HG03097 (cell line): ENCODE results near the gene CD6.

Experiments
- ATAC-seq: cut with Tn5 transposase; IDR thresholded peaks from one replicate; pipeline ENCODE4 v1.9.1; 2021; ENCODE audit not compliant: unreplicated experiment, low FRiP score

The CD6 gene

GRCh38 chr11:61024938-61025820 lies 53.7 kb downstream of the CD6 start:
- no peak for ATAC-seq

- no peak for ATAC-seq
Measured at GRCh38 chr11:61025821-61026120, 54.3 kb downstream of the CD6 start.

- no peak for ATAC-seq
Measured at GRCh38 chr11:61026121-61027031, 54.9 kb downstream of the CD6 start.

DNA sequence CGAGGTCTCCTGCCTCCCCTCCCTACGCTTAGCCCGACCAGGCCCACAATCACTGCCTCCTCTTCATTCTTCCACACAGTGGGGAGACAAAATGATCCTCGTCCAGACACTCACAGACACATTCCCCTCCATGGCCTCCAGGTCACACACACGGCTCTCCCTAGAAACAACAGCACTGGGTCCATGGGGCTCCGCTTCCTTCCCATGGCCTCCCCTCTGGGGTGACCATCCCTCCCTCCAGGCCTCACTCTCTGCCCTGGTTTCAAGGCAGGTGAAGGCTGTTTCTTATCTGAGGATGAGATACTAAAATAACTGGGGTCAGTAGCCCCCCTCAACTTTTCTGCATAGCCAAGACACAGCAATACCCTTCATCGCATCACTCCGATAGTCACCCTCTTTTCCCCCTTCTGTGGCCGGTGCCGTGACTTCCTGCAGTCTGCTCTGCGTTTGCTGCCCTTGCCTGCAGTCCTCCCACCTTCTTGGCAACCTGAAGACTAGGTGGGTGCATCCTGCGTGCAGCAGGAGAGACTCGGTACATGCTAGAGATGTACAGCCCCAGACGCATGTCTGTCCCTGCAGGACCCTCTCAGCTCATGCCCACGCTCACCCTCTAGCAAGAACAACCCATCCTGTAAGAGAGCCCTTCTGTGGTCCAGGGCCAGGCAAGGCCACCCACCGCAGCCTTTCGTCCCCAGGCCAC lies 55.8 kb downstream of the CD6 start:
- ATAC-seq, result no peak

GRCh38 chr11:61028135-61028729 lies 56.8 kb downstream of the CD6 start:
- no peak for ATAC-seq

GRCh38 chr11:61032824-61033223 lies 61.3 kb downstream of the CD6 start:
- no peak for ATAC-seq

DNA sequence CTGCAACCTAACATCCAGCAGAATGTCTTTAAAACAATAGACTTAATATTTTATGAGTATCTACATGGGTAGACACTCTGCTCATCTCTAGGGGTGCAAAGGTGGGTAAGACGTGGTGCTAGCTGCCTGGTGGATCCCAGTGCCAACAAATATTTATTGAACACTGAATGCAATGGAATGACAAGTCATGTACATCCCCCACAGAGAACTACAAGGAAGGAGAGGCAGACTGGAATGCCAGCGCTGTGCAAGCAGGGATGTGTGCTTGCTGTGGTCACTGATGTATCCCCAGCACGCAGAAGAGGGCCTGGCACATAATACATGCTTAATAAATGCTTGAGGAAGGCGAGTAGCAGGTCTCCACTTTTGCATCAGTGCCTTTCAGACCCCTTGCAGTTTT lies 61.9 kb downstream of the CD6 start:
- no peak for ATAC-seq

GRCh38 chr11:61034111-61034510 lies 62.6 kb downstream of the CD6 start:
- no peak for ATAC-seq

DNA sequence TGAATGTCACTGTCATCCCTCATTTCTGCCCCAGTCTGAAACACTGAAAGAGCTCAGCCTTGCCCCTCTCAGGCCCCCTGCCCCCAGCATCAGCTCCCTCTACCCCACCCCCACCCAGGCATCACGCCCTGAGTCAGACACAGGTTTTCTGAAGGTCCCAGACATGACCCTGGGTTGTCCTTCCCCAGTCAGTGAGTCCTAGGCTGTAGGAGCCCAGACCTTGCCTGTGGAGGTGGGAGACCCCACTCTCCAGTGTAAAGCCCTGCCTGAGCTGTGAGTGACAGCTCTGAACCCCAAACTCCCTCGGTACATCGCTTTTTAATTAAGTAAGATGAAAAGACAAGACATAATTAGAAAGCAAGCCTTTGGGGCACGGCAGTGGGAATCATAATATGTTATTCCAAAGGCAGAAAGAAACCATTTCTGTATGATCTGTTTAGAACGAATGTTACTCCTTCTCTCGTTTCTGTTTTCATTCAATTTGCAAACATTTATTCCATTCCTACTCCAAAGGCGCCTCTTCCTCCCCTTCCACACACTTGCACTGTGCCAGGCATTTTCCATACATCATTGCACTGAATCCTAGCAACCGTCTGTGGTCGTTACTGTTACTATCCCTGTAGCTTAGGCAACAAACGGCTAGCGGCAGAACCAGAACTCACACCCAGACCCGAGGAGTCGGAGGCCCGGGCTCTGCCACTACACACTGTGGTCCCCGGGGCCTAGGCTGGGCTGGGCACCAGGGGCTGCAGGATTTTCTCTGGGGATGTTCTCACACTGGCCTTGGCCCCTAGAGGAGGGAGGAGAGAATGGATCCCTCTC lies 63.4 kb downstream of the CD6 start:
- no peak for ATAC-seq

DNA sequence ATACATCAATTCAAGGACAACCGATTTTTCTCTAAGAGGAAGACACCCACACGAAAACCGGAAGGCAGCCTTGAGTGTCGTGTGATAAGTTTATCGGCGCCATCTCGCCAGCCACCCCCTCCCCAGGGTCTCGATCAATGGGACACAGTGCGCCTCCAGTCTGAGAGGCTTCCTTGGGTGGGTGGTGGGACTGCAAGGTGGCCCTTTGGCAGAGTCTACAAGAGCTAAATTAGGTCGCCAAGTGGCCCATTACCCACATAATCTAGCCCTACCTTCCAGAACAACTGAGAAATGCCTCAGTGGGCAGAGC lies 64.0 kb downstream of the CD6 start:
- ATAC-seq, result no peak

- ATAC-seq, result no peak
Measured at GRCh38 chr11:61037441-61038093, 66.1 kb downstream of the CD6 start.

GRCh38 chr11:61039916-61040315 lies 68.4 kb downstream of the CD6 start:
- no peak for ATAC-seq

GRCh38 chr11:61041755-61042518 lies 70.5 kb downstream of the CD6 start:
- ATAC-seq, result no peak

DNA sequence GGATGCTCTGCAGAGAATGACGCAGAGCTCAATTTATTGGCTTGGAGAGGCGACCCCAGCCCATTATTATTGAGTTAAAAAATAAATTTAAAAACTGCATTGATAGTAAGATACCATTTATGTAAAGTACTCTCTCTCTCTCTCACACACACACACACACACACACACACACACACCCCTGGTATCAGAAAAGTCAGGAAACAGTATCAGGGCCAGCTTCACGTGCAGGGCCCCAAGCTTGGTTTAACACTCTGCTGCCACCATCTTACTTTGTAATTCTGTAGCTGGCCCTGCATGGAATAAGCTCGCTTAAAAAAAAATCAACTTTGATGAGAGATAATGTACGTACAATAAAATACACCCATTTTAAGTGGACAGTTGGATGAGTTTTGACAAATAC lies 71.1 kb downstream of the CD6 start:
- no peak for ATAC-seq

GRCh38 chr11:61042961-61043540 lies 71.6 kb downstream of the CD6 start:
- ATAC-seq, result no peak

GRCh38 chr11:61045271-61045670 lies 73.8 kb downstream of the CD6 start:
- no peak for ATAC-seq

- ATAC-seq, result no peak
Measured at GRCh38 chr11:61046833-61047232, 75.4 kb downstream of the CD6 start.

DNA sequence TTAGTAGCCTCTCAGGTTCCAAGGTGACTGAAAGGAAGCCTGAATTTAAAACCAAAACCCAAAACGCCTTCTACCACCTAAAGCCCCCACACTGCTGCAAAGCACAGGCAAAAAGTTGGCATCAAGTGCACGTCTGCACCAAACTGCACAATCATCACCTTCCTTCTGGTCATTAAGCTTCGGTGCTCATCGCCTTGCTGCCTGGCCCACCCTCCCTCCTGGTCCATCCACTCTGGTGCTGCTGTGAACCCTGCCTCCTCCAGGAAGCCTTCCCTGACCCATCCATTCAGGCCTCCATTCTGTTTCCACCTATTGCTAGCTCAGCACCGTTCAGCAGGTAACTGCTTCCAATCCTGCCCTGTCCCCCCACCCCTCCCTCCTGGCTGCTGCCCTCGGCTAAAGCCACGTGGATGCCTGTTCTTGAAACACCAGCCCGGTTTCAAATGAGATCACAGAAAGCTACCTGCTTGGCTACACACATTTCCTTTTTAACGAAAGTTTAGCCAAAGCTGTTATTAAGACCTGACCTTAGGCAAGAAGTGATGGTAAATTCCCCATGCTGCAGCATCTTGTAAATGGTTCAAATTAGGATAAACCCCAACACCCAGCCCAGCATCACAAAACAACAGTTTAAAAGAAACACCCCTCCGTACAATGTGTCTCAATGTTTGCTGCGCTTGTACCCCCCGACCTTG lies 77.0 kb downstream of the CD6 start:
- no peak for ATAC-seq
